PC-3 (cell line): ENCODE measurements around the gene BDNF. TPM values are rescaled to one million over a fixed set of nuclear protein-coding genes. Genes with fewer than 3 reads are reported as not detected.

Experiments
- ATAC-seq: fragments of 200-7000 bp; cut with Tn5 transposase; 2 replicates; pipeline ENCODE4 v1.9.1; 2020; ENCODE audit warnings: mild to moderate bottlenecking, moderate library complexity
- BruUV-seq: library from RNA; stranded (reverse); fragments of 400-500 nt; replicated peaks from 2 replicates; lab custom pipeline; 2021; lab: Mats Ljungman, UMichigan
- CTCF ChIA-PET: fragments of 300-600 bp; sonication (Branson Sonifier 250); formaldehyde crosslinking; loops from one replicate; lab custom pipeline; 2022; ENCODE audit warnings: antibody characterized with exemption; lab: Charles Lee
- POLR2A ChIA-PET: fragments of 300-600 bp; sonication (Branson Sonifier 250); formaldehyde crosslinking; loops from one replicate; lab custom pipeline; 2022; ENCODE audit warnings: antibody characterized with exemption; ENCODE audit not compliant: unreplicated experiment; lab: Charles Lee
- DNase-seq: peaks from one replicate; pipeline ENCODE4 v3.0.0-alpha.2; 2015
- H2AFZ ChIP-seq: fragments of 300-600 bp; sonication (generic); 2 replicates; pipeline ENCODE4 v1.6.0; 2016; ENCODE audit warnings: antibody characterized with exemption, low read length
- H3F3A ChIP-seq: fragments of 300-600 bp; sonication (generic); one replicate; pipeline ENCODE4 v1.6.0; 2017; ENCODE audit warnings: antibody characterized with exemption, low read length, control low read depth, mild to moderate bottlenecking; ENCODE audit not compliant: unreplicated experiment
- H3K27ac ChIP-seq: fragments of 300-600 bp; sonication (generic); 2 replicates; pipeline ENCODE4 v1.5.1; 2016; ENCODE audit warnings: mild to moderate bottlenecking, low read length
- H3K27me3 ChIP-seq: fragments of 300-600 bp; sonication (generic); 2 replicates; pipeline ENCODE4 v1.6.1; 2016; ENCODE audit warnings: low read length, mixed read lengths
- H3K36me3 ChIP-seq: fragments of 300-600 bp; sonication (generic); 2 replicates; pipeline ENCODE4 v1.6.1; 2016; ENCODE audit warnings: low read depth, mixed run types, low read length, mixed read lengths
- H3K4me1 ChIP-seq: fragments of 300-600 bp; sonication (generic); 2 replicates; pipeline ENCODE4 v1.5.1; 2016; ENCODE audit warnings: low read length; ENCODE audit not compliant: insufficient read depth
- H3K4me2 ChIP-seq: fragments of 300-600 bp; sonication (generic); 2 replicates; pipeline ENCODE4 v1.6.0; 2016; ENCODE audit warnings: low read length
- H3K4me3 ChIP-seq: fragments of 300-600 bp; sonication (generic); 2 replicates; pipeline ENCODE4 v1.5.1; 2016; ENCODE audit warnings: mild to moderate bottlenecking, low read length, mixed read lengths
- H3K79me2 ChIP-seq: fragments of 300-600 bp; sonication (generic); 2 replicates; pipeline ENCODE4 v1.6.1; 2017; ENCODE audit warnings: low read length, mixed read lengths
- H3K9ac ChIP-seq: fragments of 300-600 bp; sonication (generic); 2 replicates; pipeline ENCODE4 v1.6.0; 2016; ENCODE audit warnings: mild to moderate bottlenecking, low read length
- H3K9me2 ChIP-seq: fragments of 300-600 bp; sonication (generic); replicated peaks from 2 replicates; pipeline ENCODE4 v1.6.1; 2016; ENCODE audit warnings: mixed run types, low read length, mixed read lengths
- H3K9me3 ChIP-seq: fragments of 300-600 bp; sonication (generic); 2 replicates; pipeline ENCODE4 v1.6.1; 2016; ENCODE audit warnings: low read length, mixed read lengths
- H4K20me1 ChIP-seq: fragments of 300-600 bp; sonication (generic); 2 replicates; pipeline ENCODE4 v1.6.1; 2016; ENCODE audit warnings: low read length, mixed read lengths
- CTCF ChIP-seq: fragments of 300-600 bp; sonication (generic); conservative IDR thresholded peaks from 2 replicates; pipeline ENCODE4 v1.5.1; 2017; ENCODE audit warnings: antibody characterized with exemption, low read depth, mild to moderate bottlenecking, low read length
- EZH2 ChIP-seq: fragments of 300-600 bp; sonication (generic); IDR thresholded peaks from one replicate; pipeline ENCODE4 v1.6.1; 2017; ENCODE audit warnings: antibody characterized with exemption, mild to moderate bottlenecking, low read length; ENCODE audit not compliant: unreplicated experiment
- EZH2phosphoT487 ChIP-seq: fragments of 300-600 bp; sonication (generic); IDR thresholded peaks from 2 replicates; pipeline ENCODE4 v1.6.1; 2018; ENCODE audit warnings: mild to moderate bottlenecking, antibody characterized with exemption, low read length, borderline replicate concordance
- intact Hi-C: fragments of 100-400 bp; cut with micrococcal nuclease; formaldehyde crosslinking; loops from 2 replicates; pipeline ENCODE4 v1.9.0; 2023
- total RNA-seq: library from RNA; depleted of rRNA; stranded (reverse); fragments of >200 nt; gene quantifications from 2 replicates; pipeline ENCODE4 v1.2.3, GENCODE V29; 2014

The BDNF gene
- total RNA-seq, 1 experiment from 2014 or later = 3.8 TPM

DNA sequence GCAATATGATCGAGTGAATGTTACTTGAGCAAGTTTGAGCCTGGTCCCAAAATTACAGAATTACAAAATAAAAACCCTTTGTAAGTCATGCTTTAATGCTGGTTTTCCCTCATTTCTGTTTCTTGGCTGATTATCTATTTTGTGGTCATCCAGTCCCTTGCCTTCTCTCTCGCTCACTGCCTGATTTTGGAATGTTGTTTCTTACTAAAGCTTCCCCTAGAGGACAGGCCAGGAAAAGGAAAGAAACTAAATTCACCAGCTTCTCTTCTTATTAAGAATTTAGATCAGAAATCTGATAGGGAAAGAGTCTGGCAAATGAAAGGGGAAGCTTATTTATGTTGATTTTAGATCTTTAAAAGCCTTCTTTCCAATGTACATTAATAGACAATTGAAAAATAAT lies 16.6 kb upstream of the BDNF start:
- intact Hi-C loops = loop anchor here (1.0 to 5.0 kb wide), 5 partner anchors 16 to 810 kb away; partner anchors contain the start of genes KIF18A and METTL15
- Histone ChIP-seq H3K79me2 (no peaks in the 10 kb centered on the region), H3K9me2 (no peaks in the 10 kb centered on the region), H3K4me1 (peaks cover 6% of the 10 kb centered on the region; the same call in 1 of the 2 replicates), H3F3A (no peaks in the 10 kb centered on the region), H3K27ac (no peak overlapping the region), H3K27me3 (no peaks in the 10 kb centered on the region), H3K9me3 (no peaks in the 10 kb centered on the region), H3K4me3 (no peak overlapping the region), H3K9ac (no peak overlapping the region), H2AFZ (no peak overlapping the region), H3K36me3 (no peaks in the 10 kb centered on the region), H4K20me1 (no peaks in the 10 kb centered on the region), H3K4me2 (no peak overlapping the region)
- DNase-seq (peak; percentile 44), ATAC-seq (no peak)
- POLR2A ChIA-PET = interaction anchor here (0.6 to 0.7 kb wide), 2 partner anchors 18 to 331 kb away, joined by 4 read pairs; no protein-coding TSS in a partner anchor
- BruUV-seq = no TSS peak
- TF ChIP-seq EZH2phosphoT487 = no peak
- 0 out of 2 replicates have a peak, but pooled peaks have one; percentile 13 for TF ChIP-seq CTCF
- CTCF ChIA-PET = interaction anchor here (0.6 to 1.2 kb wide), 10 partner anchors 16 to 611 kb away, joined by 3 to 7 read pairs (median 3); partner anchors contain the start of genes BDNF and KIF18A

DNA sequence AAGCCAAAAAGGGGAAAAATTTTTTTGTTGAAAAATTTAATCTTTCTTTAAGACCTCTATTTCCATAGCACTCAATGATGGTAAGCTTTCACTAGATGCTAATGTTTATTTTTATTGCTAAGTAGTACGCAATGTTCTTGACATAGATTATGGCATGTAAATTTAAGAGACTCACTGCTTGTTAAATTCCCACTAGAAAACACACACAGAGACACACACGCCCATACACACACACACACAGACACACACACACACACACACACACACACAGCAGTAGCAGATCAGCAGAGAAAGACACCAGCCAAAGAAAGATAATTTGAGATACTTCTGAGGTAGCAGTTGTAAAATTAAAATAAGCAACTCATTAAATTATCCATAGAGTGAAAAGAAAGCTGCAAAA lies 16.0 kb upstream of the BDNF start:
- intact Hi-C loops = loop anchor here (5.0 kb wide), 4 partner anchors 121 to 811 kb away; partner anchors contain the start of genes KIF18A and METTL15
- CTCF ChIA-PET = interaction anchor here (0.6 to 1.2 kb wide), 3 partner anchors 16 to 611 kb away, joined by 3 to 7 read pairs (median 3); partner anchors contain the start of gene BDNF

More for the DNA sequence above, 16.0 kb upstream of the BDNF start:
- Histone ChIP-seq H2AFZ (no peak overlapping the region), H3K27ac (no peak overlapping the region), H3K4me1 (peaks cover 6% of the 10 kb centered on the region; the same call in 1 of the 2 replicates), H3K79me2 (no peaks in the 10 kb centered on the region), H3K36me3 (no peaks in the 10 kb centered on the region), H3K27me3 (no peaks in the 10 kb centered on the region), H4K20me1 (no peaks in the 10 kb centered on the region), H3F3A (no peaks in the 10 kb centered on the region), H3K9me2 (no peaks in the 10 kb centered on the region), H3K4me3 (no peak overlapping the region), H3K9ac (no peak overlapping the region), H3K9me3 (no peaks in the 10 kb centered on the region), H3K4me2 (no peak overlapping the region)
- BruUV-seq = no TSS peak
- ATAC-seq = no peak
- POLR2A ChIA-PET = interaction anchor here (0.6 to 0.7 kb wide), 2 partner anchors 17 to 332 kb away, joined by 4 read pairs; no protein-coding TSS in a partner anchor
- TF ChIP-seq EZH2phosphoT487 (no peak), EZH2 (no peak), CTCF (no peak)
- no peak for DNase-seq
